Measurements from ENCODE around the gene LY9. TPM values are rescaled to one million over a fixed set of nuclear protein-coding genes. Genes with fewer than 3 reads are reported as not detected.

LY9 gene
- total and polyA plus RNA-seq, 9 of the 15 experiments (the other 6 are each of a cell fraction or from before 2014, with no cell fraction given), result not detected

- TF ChIP-seq CUX1 (CRISPR knock-in tag; IDR thresholded peaks at IDR 0.05) (no peak), EWSR1 (IDR thresholded peaks at IDR 0.05; ENCODE audit: borderline replicate concordance, low read depth, partially characterized antibody) (no peak), TCFL5 (CRISPR knock-in tag; conservative IDR thresholded peaks at IDR 0.05) (no peak), MTA2 (IDR thresholded peaks at IDR 0.05; ENCODE audit: low read depth) (no peak), SNRNP70 (optimal IDR thresholded peaks at IDR 0.05; ENCODE audit: low read depth, low read length) (no peak), MBD1 (CRISPR knock-in tag; IDR thresholded peaks at IDR 0.05) (no peak), POLR2H (tag; IDR thresholded peaks at IDR 0.05; ENCODE audit: low read depth) (no peak), RBM25 (IDR thresholded peaks at IDR 0.05; ENCODE audit: low read depth, low read length, severe bottlenecking) (no peak)
Measured at GRCh38 chr1:160836981-160837557, 41.1 kb downstream of the LY9 start (continued).

Measured in K562 (cell line).